Cardiac fibroblast (primary cell): ENCODE results near the gene CASP4.

Source experiments
- DNase-seq, 2 donors: peaks; one replicate each; pipeline versions ENCODE4 v3.0.0 to v3.0.0-alpha.2; 2010; ENCODE audit warnings: low read depth in 2 of 2
- H3K4me3 ChIP-seq, 2 donors: replicated peaks in 1 of 2; 1 replicate in 1 of 2; 2 replicates in 1 of 2; pipeline ENCODE4 v1.5.1; 2011; ENCODE audit warnings: low read depth in 2 of 2, low read length in 2 of 2, mild to moderate bottlenecking in 2 of 2, moderate library complexity in 1 of 2
- CTCF ChIP-seq: IDR thresholded peaks from one replicate; pipeline ENCODE4 v1.5.1; 2011; ENCODE audit warnings: low read depth, mild to moderate bottlenecking, low read length, inconsistent platforms

The CASP4 gene

GRCh38 chr11:104968355-104968855 is at the start of gene CASP4:
Gene CASP4, minus strand, starts transcription at chr11:104968574. Its CDS starts 49 bp downstream, at chr11:104968525.
- peak within 1 kb of the TSS; percentile 52 to 61 for H3K4me3 ChIP-seq
- TF ChIP-seq CTCF, result no peak
- peak; percentile 85 to 89 for DNase-seq

DNA sequence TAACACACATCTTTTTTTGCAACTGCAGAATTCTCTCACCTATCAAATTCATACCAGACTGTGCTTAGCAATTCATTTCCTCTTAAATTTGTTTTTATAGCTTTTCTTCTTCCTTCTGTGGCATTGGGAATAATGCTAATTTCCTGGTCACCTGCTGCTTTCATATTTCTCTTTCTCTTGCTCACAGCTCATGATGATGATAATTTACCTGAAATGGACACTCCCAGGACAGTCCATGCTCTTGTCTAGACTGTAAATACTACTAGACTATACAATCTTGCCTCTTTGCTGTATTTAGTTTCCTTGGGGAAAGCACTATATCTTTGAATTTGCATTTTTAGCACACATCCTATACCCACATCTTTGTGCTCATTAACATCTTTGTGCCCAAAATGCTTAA is 39.1 kb upstream of the CASP4 start:
- no peak for DNase-seq
- TF ChIP-seq CTCF, result no peak

DNA sequence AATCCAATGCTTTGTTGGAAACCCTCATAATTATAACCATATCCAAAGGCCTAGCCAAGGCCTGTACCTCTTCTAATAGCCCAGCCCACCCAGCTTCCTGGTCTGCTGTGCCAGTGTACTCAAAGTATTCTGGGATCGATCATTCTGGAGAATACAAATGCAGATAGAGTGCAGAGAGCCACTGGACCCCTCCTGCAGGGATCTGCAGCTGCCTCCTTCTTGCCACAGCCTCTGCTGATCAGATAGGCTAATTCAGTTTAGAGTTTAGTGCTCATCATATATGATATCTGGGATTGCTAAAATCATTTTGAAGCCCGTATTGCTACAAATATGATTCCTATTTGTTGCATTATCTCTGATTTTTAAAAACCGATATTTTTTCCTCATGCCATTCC is 37.1 kb upstream of the CASP4 start:
- no peak overlapping the region for H3K4me3 ChIP-seq
- TF ChIP-seq CTCF, result no peak
- DNase-seq, result no peak

More for the DNA sequence above, 39.1 kb upstream of the CASP4 start:
- H3K4me3 ChIP-seq, result no peak overlapping the region

DNA sequence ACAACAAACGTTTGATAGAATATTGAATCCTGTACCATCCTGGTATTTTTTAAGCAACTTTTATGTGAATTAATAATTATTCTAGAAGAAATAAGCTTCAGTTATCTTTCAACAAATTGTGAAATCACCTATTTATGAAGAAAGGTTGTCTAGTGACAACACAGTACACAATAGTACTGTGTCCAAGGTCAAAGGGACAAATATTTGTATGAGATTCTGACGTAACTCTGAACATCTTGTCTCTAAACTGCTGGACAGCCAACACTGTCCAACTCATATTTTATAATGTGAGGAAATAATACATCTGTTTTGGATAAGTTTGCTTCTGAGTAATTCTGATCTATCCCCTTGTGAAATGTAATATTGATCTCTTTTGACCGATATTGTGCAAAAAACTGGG is 35.6 kb upstream of the CASP4 start:
- no peak overlapping the region for H3K4me3 ChIP-seq
- DNase-seq, result peak; percentile 48 to 56
- no peak for TF ChIP-seq CTCF

- DNase-seq, result no peak
- H3K4me3 ChIP-seq, result no peak overlapping the region
- TF ChIP-seq CTCF, result no peak
Measured at GRCh38 chr11:105003151-105003550, 34.8 kb upstream of the CASP4 start.

DNA sequence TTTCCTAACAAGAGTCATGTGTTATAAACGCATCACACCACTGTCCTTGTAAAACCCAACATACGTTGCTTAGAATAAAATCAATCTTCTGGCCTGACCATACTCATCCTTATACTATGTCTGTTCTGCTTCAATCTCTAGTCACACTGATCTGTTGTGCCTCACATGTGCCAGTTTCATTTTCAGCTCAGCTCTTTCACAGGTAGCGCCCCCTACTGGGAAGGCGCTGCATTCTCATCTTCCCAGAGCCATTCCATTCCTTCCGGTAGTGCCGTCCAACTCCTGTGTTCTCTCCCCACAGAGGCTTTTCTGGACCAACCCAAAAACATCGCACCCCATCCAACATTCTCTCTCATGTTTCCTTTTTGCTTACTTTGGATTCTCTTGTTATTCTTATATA is 32.4 kb upstream of the CASP4 start:
- TF ChIP-seq CTCF, result peak; percentile 47
- DNase-seq, result no peak
- no peak overlapping the region for H3K4me3 ChIP-seq

GRCh38 chr11:105000167-105000566 is 31.8 kb upstream of the CASP4 start:
- DNase-seq, result peak in 1 of 2 donors; percentile 20
- peak; percentile 19 for TF ChIP-seq CTCF
- H3K4me3 ChIP-seq, result no peak overlapping the region
